Breast epithelium (tissue), 4 donors: ENCODE measurements around the gene UBAC2. TPM values are rescaled to one million over a fixed set of nuclear protein-coding genes. Genes with fewer than 3 reads are reported as not detected.

Experiments
- DNase-seq, 2 donors: peaks; one replicate each; pipeline ENCODE4 v3.0.0-alpha.2; 2019; ENCODE audit warnings: low spot score in 2 of 2
- H3K27ac ChIP-seq, 2 donors: fragments of 200-600 bp; sonication (generic) in 1 of 2; one replicate each; pipeline ENCODE4 v1.5.1; 2016 to 2019; ENCODE audit warnings: mild to moderate bottlenecking in 1 of 2
- H3K27me3 ChIP-seq, 2 donors: fragments of 200-600 bp; sonication (generic) in 1 of 2; one replicate each; pipeline versions ENCODE4 v1.5.1 to v1.6.0; 2017 to 2019; ENCODE audit warnings: control low read depth in 1 of 2, mild to moderate bottlenecking in 1 of 2
- H3K36me3 ChIP-seq: fragments of 200-600 bp; one replicate; pipeline ENCODE4 v1.5.1; 2019
- H3K4me1 ChIP-seq, 2 donors: fragments of 200-600 bp; sonication (generic); one replicate each; pipeline ENCODE4 v1.5.1; 2016 to 2019; ENCODE audit warnings: control low read depth in 1 of 2
- H3K4me3 ChIP-seq, 3 donors: fragments of 200-600 bp; sonication (generic); 1 replicate in 2 of 3; 2 replicates in 1 of 3; pipeline ENCODE4 v1.5.1; 2016 to 2019; ENCODE audit warnings: mild to moderate bottlenecking in 3 of 3, moderate library complexity in 2 of 3
- H3K9me3 ChIP-seq, 2 donors: fragments of 200-600 bp; sonication (generic) in 1 of 2; one replicate each; pipeline ENCODE4 v1.5.1; 2016 to 2019; ENCODE audit warnings: control low read depth in 1 of 2
- POLR2A ChIP-seq: fragments of 450-650 bp; IDR thresholded peaks from one replicate; pipeline ENCODE4 v1.6.1; 2016; ENCODE audit warnings: antibody characterized with exemption, mild to moderate bottlenecking, moderate library complexity
- POLR2AphosphoS5 ChIP-seq, 3 donors: sonication (generic); formaldehyde crosslinking; IDR thresholded peaks; one replicate each; pipeline ENCODE4 v1.6.1; 2017; ENCODE audit warnings: antibody characterized with exemption in 3 of 3
- intact Hi-C: fragments of 100-400 bp; cut with DNase I; formaldehyde crosslinking; loops from one replicate; pipeline ENCODE4 v1.15.1; 2023; ENCODE audit warnings: low total_unique reads
- total RNA-seq, 3 donors: library from RNA; depleted of rRNA; stranded (reverse); fragments of >200 nt; gene quantifications; one replicate each; pipeline ENCODE4 v1.1.0, GENCODE V29; 2016
- TF ChIP-seq, protein P1 (sequence below), 3 donors: fragments of 450-650 bp; IDR thresholded peaks; one replicate each; pipeline ENCODE4 v1.5.1; 2016 to 2017; ENCODE audit warnings: antibody characterized with exemption in 3 of 3, mild to moderate bottlenecking in 3 of 3, moderate library complexity in 3 of 3

The UBAC2 gene
- total RNA-seq, 3 donors from 2014 or later: 64.6 to 72.8 (median 65.1) TPM

DNA sequence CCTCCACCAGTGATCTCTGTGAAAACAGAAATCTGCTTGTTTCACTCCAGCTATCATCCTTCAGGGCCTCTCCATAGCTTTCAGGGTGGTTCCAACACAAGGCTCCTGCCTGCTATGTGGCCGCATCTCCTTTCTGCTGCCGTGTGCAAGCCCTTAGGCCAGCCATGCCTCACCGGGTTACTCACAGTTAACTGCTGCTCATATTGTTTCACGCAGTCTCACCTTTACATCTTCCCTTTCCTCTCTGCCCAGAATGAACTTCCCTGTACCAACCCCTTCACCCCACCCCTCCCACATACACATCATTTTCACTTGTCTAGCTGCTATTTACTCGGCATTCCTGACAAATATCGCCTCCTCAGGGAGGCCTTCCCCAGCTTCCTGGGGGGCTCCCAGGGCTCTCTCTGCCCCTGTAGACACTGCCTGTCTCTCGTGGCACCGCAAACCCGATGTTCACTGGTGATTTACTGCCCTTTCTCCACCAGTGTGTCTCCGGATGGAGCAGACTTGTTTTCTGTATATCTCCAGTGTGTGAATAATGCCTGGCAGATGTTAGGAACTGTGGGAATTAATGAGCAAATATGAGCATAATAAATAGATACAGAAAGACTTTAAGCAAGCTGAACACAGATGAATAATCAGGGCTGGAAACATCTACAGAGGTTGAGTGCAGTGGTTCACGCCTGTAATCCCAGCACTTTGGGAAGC lies 145.8 kb downstream of the UBAC2 start:
- TF ChIP-seq POLR2AphosphoS5 (IDR thresholded peaks at IDR 0.05) (no peak), POLR2A (no peak)
- TF ChIP-seq, protein P1, sequence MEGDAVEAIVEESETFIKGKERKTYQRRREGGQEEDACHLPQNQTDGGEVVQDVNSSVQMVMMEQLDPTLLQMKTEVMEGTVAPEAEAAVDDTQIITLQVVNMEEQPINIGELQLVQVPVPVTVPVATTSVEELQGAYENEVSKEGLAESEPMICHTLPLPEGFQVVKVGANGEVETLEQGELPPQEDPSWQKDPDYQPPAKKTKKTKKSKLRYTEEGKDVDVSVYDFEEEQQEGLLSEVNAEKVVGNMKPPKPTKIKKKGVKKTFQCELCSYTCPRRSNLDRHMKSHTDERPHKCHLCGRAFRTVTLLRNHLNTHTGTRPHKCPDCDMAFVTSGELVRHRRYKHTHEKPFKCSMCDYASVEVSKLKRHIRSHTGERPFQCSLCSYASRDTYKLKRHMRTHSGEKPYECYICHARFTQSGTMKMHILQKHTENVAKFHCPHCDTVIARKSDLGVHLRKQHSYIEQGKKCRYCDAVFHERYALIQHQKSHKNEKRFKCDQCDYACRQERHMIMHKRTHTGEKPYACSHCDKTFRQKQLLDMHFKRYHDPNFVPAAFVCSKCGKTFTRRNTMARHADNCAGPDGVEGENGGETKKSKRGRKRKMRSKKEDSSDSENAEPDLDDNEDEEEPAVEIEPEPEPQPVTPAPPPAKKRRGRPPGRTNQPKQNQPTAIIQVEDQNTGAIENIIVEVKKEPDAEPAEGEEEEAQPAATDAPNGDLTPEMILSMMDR (IDR thresholded peaks at IDR 0.05): no peak
- no peak overlapping the region for H3K4me3 ChIP-seq
- H3K27ac ChIP-seq: no peak overlapping the region
- no peaks in the 10 kb centered on the region for H3K9me3 ChIP-seq
- intact Hi-C loops: no loop called here
- no peaks in the 10 kb centered on the region for H3K4me1 ChIP-seq
- no peak for DNase-seq
- H3K27me3 ChIP-seq: no peaks in the 10 kb centered on the region
- H3K36me3 ChIP-seq: no peaks in the 10 kb centered on the region

DNA sequence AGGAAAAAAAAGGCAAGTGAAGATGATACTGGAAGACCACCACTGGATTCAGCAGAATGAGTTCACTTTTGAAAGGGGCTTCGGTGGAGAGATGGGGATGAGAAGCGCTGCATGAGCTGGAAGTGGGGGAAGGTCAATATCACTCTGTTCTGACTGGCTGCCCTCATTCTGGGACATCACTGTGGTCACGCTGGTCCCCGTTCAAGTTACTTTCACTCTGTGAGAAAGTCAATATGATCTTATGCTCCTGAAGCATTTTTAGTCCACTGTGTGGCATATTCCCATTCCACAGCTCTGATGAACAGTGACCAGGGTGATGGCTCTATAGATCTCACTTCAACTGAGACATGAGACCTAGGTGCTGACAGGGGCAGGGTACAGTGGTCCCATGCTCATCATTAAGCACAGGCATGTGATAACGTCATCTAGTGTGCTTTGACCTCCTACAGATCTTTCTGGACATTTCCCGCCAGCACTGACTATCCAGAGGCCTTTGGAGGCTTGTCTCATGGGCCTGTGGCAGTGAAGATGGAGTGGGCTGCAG lies 146.8 kb downstream of the UBAC2 start:
- TF ChIP-seq POLR2AphosphoS5 (IDR thresholded peaks at IDR 0.05): no peak
- TF ChIP-seq POLR2A: no peak
- TF ChIP-seq, protein P1 (IDR thresholded peaks at IDR 0.05): no peak
- no peaks in the 10 kb centered on the region for H3K36me3 ChIP-seq
- intact Hi-C loops: no loop called here

DNA sequence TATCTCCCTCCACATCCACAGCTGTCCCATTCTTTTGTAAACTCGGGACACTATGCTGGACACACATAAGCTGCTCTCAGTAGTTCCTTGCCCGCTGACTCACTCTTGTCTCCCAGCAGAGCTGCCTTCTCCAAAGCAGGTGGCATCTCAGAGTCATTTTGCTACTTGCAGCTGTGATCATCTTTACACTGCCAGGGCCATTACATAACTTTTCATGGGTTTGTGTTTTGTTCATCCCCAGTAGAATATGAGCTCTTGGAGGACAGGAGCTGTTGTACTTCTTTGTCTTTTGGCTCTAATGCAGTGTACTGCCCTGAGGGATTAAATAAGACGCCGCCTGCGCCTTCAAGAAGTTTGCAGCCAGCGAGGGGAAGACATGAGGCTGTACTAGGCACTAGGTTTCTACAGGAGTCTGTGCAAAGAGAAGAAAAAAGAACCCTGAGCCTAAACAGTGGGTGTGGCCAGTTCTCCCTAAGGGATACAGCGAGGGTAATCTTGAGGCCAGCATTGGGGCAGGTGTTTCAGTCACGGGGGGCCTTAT lies 147.3 kb downstream of the UBAC2 start:
- Histone ChIP-seq H3K27me3 (no peaks in the 10 kb centered on the region), H3K27ac (no peak overlapping the region), H3K9me3 (no peaks in the 10 kb centered on the region), H3K4me1 (no peaks in the 10 kb centered on the region), H3K4me3 (no peak overlapping the region), H3K36me3 (no peaks in the 10 kb centered on the region)
- DNase-seq: no peak
- TF ChIP-seq POLR2A (no peak), POLR2AphosphoS5 (IDR thresholded peaks at IDR 0.05) (no peak)
- TF ChIP-seq, protein P1 (IDR thresholded peaks at IDR 0.05): no peak
- intact Hi-C loops: no loop called here

More for the DNA sequence above, 146.8 kb downstream of the UBAC2 start:
- Histone ChIP-seq H3K27ac (no peak overlapping the region), H3K4me1 (no peaks in the 10 kb centered on the region), H3K9me3 (no peaks in the 10 kb centered on the region), H3K4me3 (no peak overlapping the region), H3K27me3 (no peaks in the 10 kb centered on the region)
- no peak for DNase-seq

DNA sequence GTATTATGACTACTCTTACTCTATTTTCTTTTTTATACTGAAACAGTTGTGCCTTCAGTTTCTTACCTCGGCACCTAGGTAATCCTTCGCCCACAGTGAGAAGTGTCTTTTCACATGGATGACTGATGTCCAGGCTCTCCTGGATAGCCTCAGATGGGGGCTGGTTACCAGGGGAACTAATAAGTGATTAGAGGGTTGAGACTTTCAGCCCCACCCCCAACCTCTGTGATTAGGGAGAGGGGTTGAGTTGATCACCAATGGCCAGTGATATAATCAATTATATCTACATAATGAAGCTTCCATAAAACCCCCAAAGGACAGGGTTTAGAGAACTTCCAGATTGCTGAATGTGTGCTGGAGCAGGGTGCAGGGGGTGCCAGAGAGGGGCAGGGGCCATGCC lies 149.5 kb downstream of the UBAC2 start:
- no peak overlapping the region for H3K27ac ChIP-seq
- H3K4me3 ChIP-seq: no peak overlapping the region
- no peaks in the 10 kb centered on the region for H3K9me3 ChIP-seq
- intact Hi-C loops: no loop called here
- DNase-seq: no peak
- H3K36me3 ChIP-seq: no peaks in the 10 kb centered on the region
- no peaks in the 10 kb centered on the region for H3K4me1 ChIP-seq
- no peaks in the 10 kb centered on the region for H3K27me3 ChIP-seq
- TF ChIP-seq POLR2AphosphoS5 (IDR thresholded peaks at IDR 0.05): no peak
- TF ChIP-seq, protein P1 (IDR thresholded peaks at IDR 0.05): no peak
- no peak for TF ChIP-seq POLR2A

DNA sequence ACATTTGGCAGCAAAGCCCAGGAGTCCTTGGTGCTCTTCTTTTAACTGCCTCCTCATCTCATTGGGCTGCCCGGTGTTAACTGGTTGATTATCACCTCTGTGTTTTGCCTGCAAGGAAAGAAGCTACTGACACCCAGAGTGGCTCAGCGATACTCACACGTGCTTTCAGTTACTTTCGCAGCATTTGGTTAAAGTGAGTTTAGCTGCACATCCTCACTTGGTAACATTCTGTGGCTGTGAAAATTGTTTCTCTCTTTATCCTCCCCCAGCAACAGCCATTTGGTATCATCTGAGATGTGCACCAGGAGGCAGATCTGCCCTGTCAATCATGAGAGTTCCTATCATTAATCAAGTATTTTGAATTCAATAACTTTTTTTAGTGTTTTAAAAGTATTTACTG lies 151.1 kb downstream of the UBAC2 start:
- Histone ChIP-seq H3K27me3 (no peaks in the 10 kb centered on the region), H3K4me3 (no peak overlapping the region), H3K27ac (no peak overlapping the region), H3K9me3 (no peaks in the 10 kb centered on the region), H3K4me1 (peaks cover 2 to 3% of the 10 kb centered on the region in 2 donors), H3K36me3 (no peaks in the 10 kb centered on the region)
- no peak for DNase-seq
- intact Hi-C loops: no loop called here
- TF ChIP-seq, protein P1 (IDR thresholded peaks at IDR 0.05): no peak
- TF ChIP-seq POLR2AphosphoS5 (IDR thresholded peaks at IDR 0.05): no peak
- TF ChIP-seq POLR2A: no peak
